OCI-LY7 (cell line): ENCODE data around the gene OGG1. TPM values are rescaled to one million over a fixed set of nuclear protein-coding genes. Genes with fewer than 3 reads are reported as not detected.

ENCODE experiments used
- BruUV-seq: library from RNA; stranded (reverse); fragments of 400-500 nt; replicated peaks from 2 replicates; lab custom pipeline; 2021; lab: Mats Ljungman, UMichigan
- CTCF ChIA-PET: fragments of 300-600 bp; sonication (Branson Sonifier 250); formaldehyde crosslinking; loops from one replicate; lab custom pipeline; 2022; ENCODE audit warnings: antibody characterized with exemption; ENCODE audit not compliant: unreplicated experiment; lab: Charles Lee
- POLR2A ChIA-PET: fragments of 300-600 bp; sonication (Branson Sonifier 250); formaldehyde crosslinking; loops from one replicate; lab custom pipeline; 2022; ENCODE audit warnings: antibody characterized with exemption; lab: Charles Lee
- DNase-seq: peaks from one replicate; pipeline ENCODE4 v3.0.0-alpha.2; 2015; ENCODE audit warnings: low spot score
- H2AFZ ChIP-seq: fragments of 200-600 bp; sonication (generic), shearing (Covaris generic); 2 replicates; pipeline ENCODE4 v1.6.1; 2014; ENCODE audit warnings: mild to moderate bottlenecking, antibody characterized with exemption, low read length, moderate library complexity
- H3K27ac ChIP-seq: fragments of 200-600 bp; sonication (generic); 2 replicates; pipeline ENCODE4 v1.5.1; 2014; ENCODE audit warnings: mixed run types, low read depth, mild to moderate bottlenecking, moderate library complexity, low read length, inconsistent platforms; ENCODE audit not compliant: poor library complexity, severe bottlenecking
- H3K36me3 ChIP-seq: fragments of 200-600 bp; sonication (generic); 2 replicates; pipeline ENCODE4 v1.6.1; 2014; ENCODE audit warnings: mild to moderate bottlenecking, antibody characterized with exemption, low read length, moderate library complexity, mixed read lengths; ENCODE audit not compliant: insufficient read depth
- H3K4me1 ChIP-seq: fragments of 200-600 bp; sonication (generic); 2 replicates; pipeline ENCODE4 v1.5.1; 2014; ENCODE audit warnings: mild to moderate bottlenecking, low read length; ENCODE audit not compliant: insufficient read depth, poor library complexity, severe bottlenecking
- H3K4me2 ChIP-seq: fragments of 200-600 bp; sonication (generic); 2 replicates; pipeline ENCODE4 v1.6.1; 2014; ENCODE audit warnings: mild to moderate bottlenecking, low read length
- H3K4me3 ChIP-seq: fragments of 200-600 bp; sonication (generic); 2 replicates; pipeline ENCODE4 v1.5.1; 2014; ENCODE audit warnings: mild to moderate bottlenecking, low read depth, low read length; ENCODE audit not compliant: poor library complexity, severe bottlenecking
- H3K79me2 ChIP-seq: fragments of 200-600 bp; sonication (generic); 2 replicates; pipeline ENCODE4 v1.6.1; 2016; ENCODE audit warnings: low read depth, mild to moderate bottlenecking, low read length, moderate library complexity, mixed read lengths; ENCODE audit not compliant: insufficient read depth
- H3K9me2 ChIP-seq: fragments of 200-600 bp; sonication (generic); 2 replicates; pipeline ENCODE4 v1.6.1; 2016; ENCODE audit warnings: mild to moderate bottlenecking, low read length, mixed read lengths; ENCODE audit not compliant: insufficient read depth
- H3K9me3 ChIP-seq: fragments of 200-600 bp; sonication (generic); 2 replicates; pipeline ENCODE4 v1.6.1; 2014; ENCODE audit warnings: mild to moderate bottlenecking, mixed run types, low read length, mixed read lengths
- H4K20me1 ChIP-seq: fragments of 200-600 bp; sonication (generic); 2 replicates; pipeline ENCODE4 v1.6.1; 2014; ENCODE audit warnings: mild to moderate bottlenecking, antibody characterized with exemption, low read length, moderate library complexity, mixed read lengths; ENCODE audit not compliant: insufficient read depth
- CTCF ChIP-seq: fragments of 200-600 bp; sonication (generic); conservative IDR thresholded peaks from 2 replicates; pipeline ENCODE4 v1.5.1; 2014; ENCODE audit warnings: mild to moderate bottlenecking, antibody characterized with exemption, low read length, moderate library complexity, mixed read lengths
- EZH2phosphoT487 ChIP-seq: fragments of 200-600 bp; sonication (generic); IDR thresholded peaks from 2 replicates; pipeline ENCODE4 v1.6.1; 2018; ENCODE audit warnings: low read depth, borderline replicate concordance, mild to moderate bottlenecking, mixed run types, antibody characterized with exemption, low read length, moderate library complexity, mixed read lengths
- intact Hi-C: fragments of 100-400 bp; cut with micrococcal nuclease; formaldehyde crosslinking; loops from one replicate; pipeline ENCODE4 v1.10.0; 2022; ENCODE audit not compliant: unreplicated experiment
- total RNA-seq, 2 experiments: library from RNA; depleted of rRNA in 1 of 2; stranded (reverse); fragments of >200 nt in 1 of 2; shearing (Covaris generic) in 1 of 2; gene quantifications; 2 replicates each; pipeline ENCODE4 v1.2.3, GENCODE V29; 2014 to 2022

OGG1 gene
- total RNA-seq, 2 experiments from 2014 or later, result 119 to 121 TPM

DNA sequence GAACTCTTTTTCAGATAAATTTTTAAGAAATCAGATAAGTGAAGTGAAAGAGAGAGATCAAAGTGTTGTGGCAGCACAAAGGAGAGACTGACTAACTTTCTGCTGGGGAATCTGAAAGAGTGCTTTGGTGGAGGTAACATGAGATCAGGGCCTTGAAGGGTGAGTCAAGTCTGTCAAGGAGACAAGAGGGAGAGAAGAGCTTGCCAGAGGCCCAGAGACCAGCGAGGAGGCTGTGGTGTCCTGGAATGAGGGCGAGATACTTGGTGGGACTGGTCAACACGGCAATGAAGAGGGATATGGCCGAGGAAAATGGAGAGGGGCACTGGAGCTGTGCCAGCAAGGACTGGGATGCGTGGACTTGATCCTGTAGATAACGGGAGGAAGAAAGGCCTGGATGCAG, 38.0 kb downstream of the OGG1 start:
- Histone ChIP-seq H4K20me1 (no peaks in the 10 kb centered on the region), H3K79me2 (peaks cover 13% of the 10 kb centered on the region; the same call in 1 of the 2 replicates), H3K4me1 (peaks cover 23% of the 10 kb centered on the region), H3K36me3 (peaks cover 64% of the 10 kb centered on the region), H2AFZ (no peak overlapping the region), H3K27ac (peak overlapping the region; percentile 3), H3K9me2 (no peaks in the 10 kb centered on the region), H3K9me3 (no peaks in the 10 kb centered on the region), H3K4me2 (no peak overlapping the region), H3K4me3 (no peak overlapping the region)
- ChIA-PET CTCF (no interaction called here), POLR2A (no interaction called here)
- TF ChIP-seq CTCF (no peak), EZH2phosphoT487 (no peak)
- intact Hi-C loops, result no loop called here
- DNase-seq, result no peak
- BruUV-seq, result no TSS peak

GRCh38 chr3:9791127-9791526, 41.4 kb downstream of the OGG1 start:
- peaks cover 46% of the 10 kb centered on the region for H3K79me2 ChIP-seq
- H3K4me1 ChIP-seq, result peaks cover 43% of the 10 kb centered on the region

More at GRCh38 chr3:9791127-9791526, 41.4 kb downstream of the OGG1 start:
- ChIA-PET CTCF (interaction anchor here (1.7 kb wide), 1 partner anchor 11 kb away, joined by 5 read pairs; no protein-coding TSS in a partner anchor), POLR2A (interaction anchor here (1.1 to 1.6 kb wide), 4 partner anchors 9 to 58 kb away, joined by 3 to 7 read pairs (median 6); no protein-coding TSS in a partner anchor)
- Histone ChIP-seq H4K20me1 (peaks cover 10% of the 10 kb centered on the region; the same call in 1 of the 2 replicates), H3K4me3 (peak overlapping the region; percentile 96), H2AFZ (no peak overlapping the region), H3K27ac (no peak overlapping the region), H3K4me2 (peak overlapping the region; percentile 97), H3K36me3 (peaks cover 65% of the 10 kb centered on the region), H3K9me3 (no peaks in the 10 kb centered on the region), H3K9me2 (no peaks in the 10 kb centered on the region)
- intact Hi-C loops, result loop anchor here (5.0 kb wide), 1 partner anchor 141 kb away; the partner anchor contains the start of gene CRELD1
- TF ChIP-seq CTCF, result no peak
- TF ChIP-seq EZH2phosphoT487, result no peak
- DNase-seq, result no peak
- no TSS peak for BruUV-seq
